ENCODE results near the gene BRIP1.

DNA sequence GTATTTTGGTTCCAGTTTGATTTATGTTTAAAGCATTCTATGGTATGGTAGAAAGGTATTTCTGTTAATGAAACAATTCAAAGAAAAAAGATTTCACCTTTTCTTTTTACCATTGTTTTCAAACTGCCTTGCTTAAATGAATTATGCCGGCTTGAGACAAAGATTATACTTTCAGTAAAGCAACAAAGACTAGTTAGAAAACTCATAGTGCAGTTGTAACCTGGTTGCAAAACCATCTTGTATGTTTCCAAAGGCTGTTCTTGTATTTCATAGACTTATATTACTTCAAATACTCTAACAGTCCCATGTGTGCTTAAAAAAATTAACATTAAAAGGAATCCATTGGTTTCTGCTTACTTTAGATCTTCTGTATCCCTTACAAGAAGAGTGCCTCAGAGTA, 153.8 kb downstream of the BRIP1 start:
- TF ChIP-seq, protein P1, sequence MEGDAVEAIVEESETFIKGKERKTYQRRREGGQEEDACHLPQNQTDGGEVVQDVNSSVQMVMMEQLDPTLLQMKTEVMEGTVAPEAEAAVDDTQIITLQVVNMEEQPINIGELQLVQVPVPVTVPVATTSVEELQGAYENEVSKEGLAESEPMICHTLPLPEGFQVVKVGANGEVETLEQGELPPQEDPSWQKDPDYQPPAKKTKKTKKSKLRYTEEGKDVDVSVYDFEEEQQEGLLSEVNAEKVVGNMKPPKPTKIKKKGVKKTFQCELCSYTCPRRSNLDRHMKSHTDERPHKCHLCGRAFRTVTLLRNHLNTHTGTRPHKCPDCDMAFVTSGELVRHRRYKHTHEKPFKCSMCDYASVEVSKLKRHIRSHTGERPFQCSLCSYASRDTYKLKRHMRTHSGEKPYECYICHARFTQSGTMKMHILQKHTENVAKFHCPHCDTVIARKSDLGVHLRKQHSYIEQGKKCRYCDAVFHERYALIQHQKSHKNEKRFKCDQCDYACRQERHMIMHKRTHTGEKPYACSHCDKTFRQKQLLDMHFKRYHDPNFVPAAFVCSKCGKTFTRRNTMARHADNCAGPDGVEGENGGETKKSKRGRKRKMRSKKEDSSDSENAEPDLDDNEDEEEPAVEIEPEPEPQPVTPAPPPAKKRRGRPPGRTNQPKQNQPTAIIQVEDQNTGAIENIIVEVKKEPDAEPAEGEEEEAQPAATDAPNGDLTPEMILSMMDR (IDR thresholded peaks at IDR 0.05): no peak
- TF ChIP-seq EP300 (IDR thresholded peaks at IDR 0.05; ENCODE audit: borderline replicate concordance in 1 of 2, low read depth in 1 of 2, low read length in 1 of 2) (no peak), SIN3A (IDR thresholded peaks at IDR 0.05; ENCODE audit: borderline replicate concordance, low read depth, low read length) (no peak), POLR2AphosphoS5 (IDR thresholded peaks at IDR 0.05; ENCODE audit: low read depth, low read length) (no peak), TEAD4 (IDR thresholded peaks at IDR 0.05; ENCODE audit: borderline replicate concordance, insufficient read depth) (no peak), JUND (IDR thresholded peaks at IDR 0.05) (no peak), TAF1 (IDR thresholded peaks at IDR 0.05; ENCODE audit: borderline replicate concordance, low read depth, low read length) (no peak)

Data from SK-N-SH (cell line).